Right lobe of liver (tissue), 4 donors: Measurements from ENCODE around the gene IFFO2.

Source experiments
- CTCF ChIP-seq, 4 donors: fragments of 200-600 bp in 3 of 4; fragments of 450-650 bp in 1 of 4; IDR thresholded peaks; one replicate each; pipeline versions ENCODE4 v1.5.1 to v1.8.0; 2016 to 2022; ENCODE audit warnings: antibody characterized with exemption in 4 of 4, mild to moderate bottlenecking in 2 of 4
- POLR2A ChIP-seq: fragments of 450-650 bp; IDR thresholded peaks from one replicate; pipeline ENCODE4 v1.6.1; 2017; ENCODE audit warnings: antibody characterized with exemption, mild to moderate bottlenecking
- donor health status: DM: no; HTN: no; CAD: no.
- donor health status: DM: no; HTN: no; CAD: no.
- donor health status: DM: no; HTN: yes; CAD: no.

GRCh38 chr1:18915341-18915740 is 41.1 kb downstream of the IFFO2 start:
- TF ChIP-seq CTCF (IDR thresholded peaks at IDR 0.05) (no peak), POLR2A (no peak)
